Gastrocnemius medialis (tissue), 4 donors: ENCODE data around the gene PANK3.

Experiments used
- CTCF ChIP-seq, 5 experiments: fragments of 450-650 bp in 3 of 5; fragments of 200-600 bp in 2 of 5; sonication (generic) in 2 of 5; IDR thresholded peaks in 4 of 5; conservative IDR thresholded peaks in 1 of 5; 1 replicate in 4 of 5; 2 replicates in 1 of 5; pipeline ENCODE4 v1.5.1; 2016 to 2019; ENCODE audit warnings: antibody characterized with exemption in 5 of 5, mild to moderate bottlenecking in 3 of 5, moderate library complexity in 3 of 5
- POLR2A ChIP-seq, 2 donors: fragments of 450-650 bp; IDR thresholded peaks; one replicate each; pipeline ENCODE4 v1.6.1; 2017; ENCODE audit warnings: antibody characterized with exemption in 2 of 2, mild to moderate bottlenecking in 2 of 2, moderate library complexity in 2 of 2

- TF ChIP-seq CTCF (IDR thresholded peaks at IDR 0.05 in 4 of 5, conservative IDR thresholded peaks at IDR 0.05 in 1 of 5), result no peak
- TF ChIP-seq POLR2A (IDR thresholded peaks at IDR 0.05), result no peak
Measured at GRCh38 chr5:168612123-168612522, 33.0 kb upstream of the PANK3 start.
